Measurements from ENCODE around the gene MMD. TPM values are rescaled to one million over a fixed set of nuclear protein-coding genes. Genes with fewer than 3 reads are reported as not detected.
"Not testable (repeated sequence)": the region's sequence is repeated elsewhere in the genome, so short reads cannot be mapped to it uniquely, and the experiment has no call there.

The MMD gene
- total RNA-seq, 1 experiment from 2014 or later: 43.0 TPM

- no peaks in the 10 kb centered on the region for H3K27me3 ChIP-seq
- H3K9me3 ChIP-seq (replicated peaks): no peaks in the 10 kb centered on the region
- peaks cover 33% of the 10 kb centered on the region for H3K36me3 ChIP-seq
- H3K27ac ChIP-seq: no peak overlapping the region
- no peak for DNase-seq
- no peaks in the 10 kb centered on the region for H3K4me1 ChIP-seq
- H3K4me3 ChIP-seq: no peak overlapping the region
These were observed 19.3 kb downstream of the MMD start for GRCh38 chr17:55402374-55402773.

DNA sequence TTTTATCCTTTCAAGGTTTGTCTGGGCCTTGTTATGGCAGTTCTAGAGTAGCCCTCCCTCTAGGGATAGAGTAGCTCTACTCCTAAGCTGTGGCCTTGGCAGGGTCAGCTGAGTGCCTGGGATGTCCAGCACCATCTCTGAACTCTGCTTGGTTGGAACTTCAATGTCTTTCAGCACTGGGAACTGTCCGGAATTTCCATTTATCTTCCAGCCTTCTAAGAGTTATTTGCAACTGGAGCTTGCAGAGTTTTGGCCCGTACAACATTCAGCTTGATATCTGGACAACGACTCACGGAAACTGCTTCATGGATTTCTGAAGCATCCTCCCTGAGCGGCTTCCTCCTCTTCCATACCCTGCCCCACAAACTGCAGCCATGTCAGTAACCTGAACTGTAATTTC lies 22.9 kb downstream of the MMD start:
- Histone ChIP-seq H3K36me3 (peaks cover 35% of the 10 kb centered on the region), H3K4me1 (peaks cover 22% of the 10 kb centered on the region)
- no peak for DNase-seq

GRCh38 chr17:55395803-55396505 lies 25.7 kb downstream of the MMD start:
- DNase-seq: no peak
- H3K4me3 ChIP-seq: no peak overlapping the region

More for the DNA sequence above, 22.9 kb downstream of the MMD start:
- no peaks in the 10 kb centered on the region for H3K27me3 ChIP-seq
- no peak overlapping the region for H3K4me3 ChIP-seq
- H3K9me3 ChIP-seq (replicated peaks): no peaks in the 10 kb centered on the region
- no peak overlapping the region for H3K27ac ChIP-seq

GRCh38 chr17:55394357-55395021 lies 27.1 kb downstream of the MMD start:
- Histone ChIP-seq H3K27ac (peak overlapping the region; percentile 91), H3K9me3 (replicated peaks) (no peaks in the 10 kb centered on the region), H3K27me3 (no peaks in the 10 kb centered on the region), H3K4me3 (no peak overlapping the region; the same call in 1 of the 2 replicates), H3K36me3 (peaks cover 21% of the 10 kb centered on the region), H3K4me1 (peaks cover 34% of the 10 kb centered on the region)
- peak; percentile 81 to 89 for DNase-seq

More at GRCh38 chr17:55395803-55396505, 25.7 kb downstream of the MMD start:
- no peaks in the 10 kb centered on the region for H3K9me3 ChIP-seq (replicated peaks)
- H3K4me1 ChIP-seq: peaks cover 28% of the 10 kb centered on the region
- H3K27ac ChIP-seq: no peak overlapping the region
- peaks cover 26% of the 10 kb centered on the region for H3K36me3 ChIP-seq
- H3K27me3 ChIP-seq: no peaks in the 10 kb centered on the region

- Histone ChIP-seq H3K36me3 (peaks cover 4% of the 10 kb centered on the region), H3K4me1 (peaks cover 34% of the 10 kb centered on the region), H3K27me3 (no peaks in the 10 kb centered on the region), H3K27ac (no peak overlapping the region), H3K4me3 (no peak overlapping the region), H3K9me3 (replicated peaks) (no peaks in the 10 kb centered on the region)
- no peak for DNase-seq
These were observed 29.7 kb downstream of the MMD start for GRCh38 chr17:55391764-55392467.

GRCh38 chr17:55391244-55391757 lies 30.3 kb downstream of the MMD start:
- Histone ChIP-seq H3K36me3 (peaks cover 3% of the 10 kb centered on the region; the same call in 1 of the 2 replicates), H3K4me1 (peaks cover 34% of the 10 kb centered on the region), H3K27ac (no peak overlapping the region), H3K27me3 (no peaks in the 10 kb centered on the region), H3K9me3 (replicated peaks) (no peaks in the 10 kb centered on the region), H3K4me3 (no peak overlapping the region)
- peak in 1 of 2 experiments; percentile 3 for DNase-seq

DNA sequence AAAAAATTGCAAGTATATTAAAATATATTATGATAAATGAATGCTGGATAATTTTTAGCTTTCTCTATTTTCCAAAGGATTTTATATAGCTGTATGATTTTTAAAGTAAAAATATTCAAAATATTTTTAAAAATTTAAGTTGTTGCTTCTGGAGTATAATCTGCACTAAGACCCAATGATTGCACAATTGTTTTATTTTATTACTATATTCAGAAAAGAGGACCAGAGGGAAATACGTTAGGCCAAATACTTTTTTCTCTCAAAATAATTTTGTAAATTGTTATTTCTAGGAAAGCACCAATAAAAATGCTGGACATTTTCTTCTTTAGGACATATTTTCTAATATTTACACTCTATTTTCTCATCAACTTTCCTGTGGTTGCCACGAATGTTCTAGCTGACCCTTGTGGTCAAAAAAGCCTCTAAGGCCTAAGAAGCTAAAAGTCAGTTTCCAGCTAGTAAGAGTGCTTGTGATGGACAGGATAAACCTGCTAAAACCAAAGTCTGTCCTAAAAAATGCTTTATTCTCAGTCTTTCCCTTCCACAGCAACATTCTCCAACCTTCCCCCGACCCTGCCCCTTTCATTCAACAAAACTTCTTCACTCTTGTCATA lies 31.2 kb downstream of the MMD start:
- Histone ChIP-seq H3K9me3 (replicated peaks) (no peaks in the 10 kb centered on the region), H3K4me3 (no peak overlapping the region), H3K27ac (no peak overlapping the region), H3K27me3 (no peaks in the 10 kb centered on the region), H3K36me3 (peaks cover 3% of the 10 kb centered on the region; the same call in 1 of the 2 replicates), H3K4me1 (peaks cover 30% of the 10 kb centered on the region)
- DNase-seq: peak in 1 of 2 experiments; percentile 8

- DNase-seq; H3K9me3 ChIP-seq (replicated peaks); H3K27me3 ChIP-seq; H3K36me3 ChIP-seq; H3K27ac ChIP-seq; H3K4me3 ChIP-seq: not testable (repeated sequence)
- H3K4me1 ChIP-seq: peaks cover 23% of the 10 kb centered on the region
These were observed 31.9 kb downstream of the MMD start for GRCh38 chr17:55389715-55390114.

DNA sequence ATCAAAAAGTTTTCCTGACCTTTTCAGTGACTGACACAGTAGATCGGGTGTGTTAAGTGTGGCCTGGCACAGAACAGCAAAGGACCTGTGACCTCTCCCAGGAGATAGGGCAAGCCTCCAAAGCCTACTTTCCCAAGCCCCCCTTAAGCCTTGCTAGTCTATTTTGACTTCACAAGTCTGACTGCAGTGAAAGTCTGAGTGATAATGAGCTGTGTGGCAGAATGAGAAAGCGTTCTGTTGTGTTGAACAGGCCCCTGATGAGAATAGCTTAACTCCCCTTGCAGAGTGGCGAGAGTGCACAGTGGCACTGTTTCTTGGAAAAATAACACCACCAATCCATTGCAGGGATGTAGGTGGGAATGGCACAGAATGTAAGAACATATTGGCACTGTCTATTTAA lies 32.8 kb downstream of the MMD start:
- Histone ChIP-seq H3K36me3 (peaks cover under 1% of the 10 kb centered on the region; the same call in 1 of the 2 replicates), H3K27ac (no peak overlapping the region), H3K4me3 (no peak overlapping the region), H3K27me3 (no peaks in the 10 kb centered on the region), H3K4me1 (peaks cover 14% of the 10 kb centered on the region), H3K9me3 (replicated peaks) (no peaks in the 10 kb centered on the region)
- DNase-seq: no peak

GRCh38 chr17:55386796-55387332 lies 34.8 kb downstream of the MMD start:
- H3K27ac ChIP-seq: no peak overlapping the region
- H3K36me3 ChIP-seq: no peaks in the 10 kb centered on the region
- H3K4me1 ChIP-seq: 0 out of 2 replicates have a peak, but pooled peaks cover 7% of the 10 kb centered on the region
- no peaks in the 10 kb centered on the region for H3K9me3 ChIP-seq (replicated peaks)
- DNase-seq: no peak
- H3K4me3 ChIP-seq: no peak overlapping the region
- H3K27me3 ChIP-seq: no peaks in the 10 kb centered on the region

DNA sequence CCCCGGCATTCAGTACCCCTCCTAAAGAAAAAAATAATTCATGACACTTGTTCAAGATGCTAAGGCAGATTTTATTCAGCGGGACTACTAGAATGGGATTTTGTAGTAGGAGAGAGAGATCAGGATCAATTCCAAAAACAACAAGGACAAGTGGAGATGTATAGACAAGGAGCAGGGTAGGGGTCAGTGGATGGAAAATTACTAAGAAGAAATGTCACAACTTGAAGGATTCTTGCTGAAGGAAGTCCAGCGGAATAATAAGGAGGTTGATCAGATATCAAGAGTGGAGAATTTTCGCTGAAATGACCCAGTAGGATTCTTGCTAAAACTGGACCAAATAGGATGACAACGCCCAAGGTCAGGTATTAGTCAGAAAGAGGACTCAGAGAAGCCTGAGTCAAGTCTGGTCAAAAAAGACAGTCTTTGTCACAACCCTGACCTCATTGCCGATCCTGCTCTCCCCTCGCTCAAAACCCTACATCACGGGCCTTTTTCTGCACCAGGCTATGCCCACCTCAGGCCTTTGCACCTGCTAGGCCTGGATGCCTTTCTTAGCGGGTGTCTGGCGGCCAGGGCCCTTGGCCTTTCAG lies 36.9 kb downstream of the MMD start:
- no peaks in the 10 kb centered on the region for H3K4me1 ChIP-seq

GRCh38 chr17:55383771-55384642 lies 37.6 kb downstream of the MMD start:
- Histone ChIP-seq H3K27me3 (no peaks in the 10 kb centered on the region), H3K27ac (no peak overlapping the region), H3K4me3 (no peak overlapping the region), H3K36me3 (no peaks in the 10 kb centered on the region), H3K4me1 (no peaks in the 10 kb centered on the region), H3K9me3 (replicated peaks) (no peaks in the 10 kb centered on the region)
- DNase-seq: no peak

More for the DNA sequence above, 36.9 kb downstream of the MMD start:
- Histone ChIP-seq H3K27me3 (no peaks in the 10 kb centered on the region), H3K36me3 (no peaks in the 10 kb centered on the region), H3K4me3 (no peak overlapping the region), H3K9me3 (replicated peaks) (no peaks in the 10 kb centered on the region), H3K27ac (no peak overlapping the region)
- no peak for DNase-seq

GRCh38 chr17:55381017-55381770 lies 40.4 kb downstream of the MMD start:
- no peak for DNase-seq
- H3K4me1 ChIP-seq: no peaks in the 10 kb centered on the region
- H3K36me3 ChIP-seq: no peaks in the 10 kb centered on the region
- no peaks in the 10 kb centered on the region for H3K27me3 ChIP-seq
- no peak overlapping the region for H3K4me3 ChIP-seq
- no peaks in the 10 kb centered on the region for H3K9me3 ChIP-seq (replicated peaks)
- no peak overlapping the region for H3K27ac ChIP-seq
